Activated CD4-positive, alpha-beta T cell treated with anti-CD3 and anti-CD28 coated beads for 36 hours (primary cell): ENCODE measurements around the gene IRF5. TPM values are rescaled to one million over a fixed set of nuclear protein-coding genes. Genes with fewer than 3 reads are reported as not detected.
A peak's percentile ranks its signal among the peaks of the same experiment; 100 is the strongest.

Experiments
- ATAC-seq: fragments of 200-7000 bp; cut with Tn5 transposase; one replicate; pipeline ENCODE4 v1.10.0; 2021; ENCODE audit warnings: mild to moderate bottlenecking, moderate library complexity
- CTCF ChIA-PET: fragments of 350-600 bp; sonication (Branson Sonifier 250); formaldehyde crosslinking; loops from one replicate; lab custom pipeline; 2021; ENCODE audit warnings: antibody characterized with exemption; lab: Charles Lee
- POLR2A ChIA-PET: fragments of 350-600 bp; sonication (Branson Sonifier 250); formaldehyde crosslinking; loops from one replicate; lab custom pipeline; 2021; ENCODE audit warnings: antibody characterized with exemption, inconsistent platforms; lab: Charles Lee
- DNase-seq: peaks from one replicate; pipeline ENCODE4 v3.0.0-alpha.2; 2020
- H3K27ac Mint-ChIP-seq: one replicate; pipeline ENCODE4 v1.8.0; 2021; ENCODE audit warnings: mixed read lengths
- H3K27me3 Mint-ChIP-seq: one replicate; pipeline ENCODE4 v1.8.0; 2021; ENCODE audit warnings: mixed read lengths
- H3K36me3 Mint-ChIP-seq: one replicate; pipeline ENCODE4 v1.8.0; 2021; ENCODE audit warnings: low read depth, mixed read lengths
- H3K4me1 Mint-ChIP-seq: one replicate; pipeline ENCODE4 v1.8.0; 2021; ENCODE audit warnings: mixed read lengths
- H3K4me3 Mint-ChIP-seq: one replicate; pipeline ENCODE4 v1.8.0; 2021; ENCODE audit warnings: mild to moderate bottlenecking, moderate library complexity, mixed read lengths
- H3K9me3 Mint-ChIP-seq: one replicate; pipeline ENCODE4 v1.8.0; 2021; ENCODE audit warnings: low read depth, mixed read lengths
- intact Hi-C, 2 experiments: fragments of 100-400 bp; cut with DNase I in 1 of 2; cut with micrococcal nuclease in 1 of 2; formaldehyde crosslinking; loops; one replicate each; pipeline versions ENCODE4 v1.14.2 to v1.15.1; 2022 to 2024; cut with DNase I, micrococcal nuclease
- total RNA-seq, 2 experiments: library from RNA; stranded (reverse); gene quantifications; one replicate each; pipeline ENCODE4 v1.2.3, GENCODE V29; 2021

The IRF5 gene
- total RNA-seq, 2 experiments from 2014 or later: 7.2 to 8.5 TPM

GRCh38 chr7:128945668-128946366 lies 8.1 kb downstream of the IRF5 start:
- intact Hi-C loops: no loop called here
- Mint-ChIP-seq H3K4me1 (peaks cover 5% of the 10 kb centered on the region), H3K27me3 (peaks cover 3% of the 10 kb centered on the region), H3K27ac (no peak overlapping the region), H3K9me3 (no peaks in the 10 kb centered on the region), H3K4me3 (no peak overlapping the region), H3K36me3 (peaks cover 1% of the 10 kb centered on the region)
- ATAC-seq (no peak), DNase-seq (no peak)
- ChIA-PET CTCF (interaction anchor here (1.7 kb wide), 1 partner anchor 20 kb away, joined by 4 read pairs; no protein-coding TSS in a partner anchor), POLR2A (no interaction called here)

GRCh38 chr7:128946936-128947830 lies 9.5 kb downstream of the IRF5 start:
- peak; percentile 37 for ATAC-seq
- intact Hi-C loops: no loop called here
- peak; percentile 34 for DNase-seq
- ChIA-PET POLR2A (no interaction called here), CTCF (interaction anchor here (0.6 to 1.7 kb wide), 5 partner anchors 8 to 135 kb away, joined by 3 to 4 read pairs (median 3); no protein-coding TSS in a partner anchor)
- H3K4me1 Mint-ChIP-seq: no peaks in the 10 kb centered on the region
- H3K9me3 Mint-ChIP-seq: no peaks in the 10 kb centered on the region
- H3K36me3 Mint-ChIP-seq: peaks cover 3% of the 10 kb centered on the region
- no peaks in the 10 kb centered on the region for H3K27me3 Mint-ChIP-seq
- no peak overlapping the region for H3K4me3 Mint-ChIP-seq
- H3K27ac Mint-ChIP-seq: no peak overlapping the region

GRCh38 chr7:128947854-128948253 lies 10.1 kb downstream of the IRF5 start:
- ChIA-PET CTCF (interaction anchor here (0.6 to 1.0 kb wide), 3 partner anchors 8 to 82 kb away, joined by 3 to 4 read pairs (median 3); no protein-coding TSS in a partner anchor), POLR2A (interaction anchor here (0.6 kb wide), 1 partner anchor 11 kb away, joined by 3 read pairs; no protein-coding TSS in a partner anchor)
- Mint-ChIP-seq H3K27me3 (no peaks in the 10 kb centered on the region), H3K27ac (no peak overlapping the region), H3K4me1 (no peaks in the 10 kb centered on the region), H3K9me3 (no peaks in the 10 kb centered on the region), H3K4me3 (no peak overlapping the region), H3K36me3 (peaks cover 3% of the 10 kb centered on the region)
- intact Hi-C loops: no loop called here
- DNase-seq: no peak
- ATAC-seq: no peak

- DNase-seq (no peak), ATAC-seq (no peak)
- intact Hi-C loops: no loop called here
- no peak overlapping the region for H3K4me3 Mint-ChIP-seq
- POLR2A ChIA-PET: interaction anchor here (0.6 kb wide), 1 partner anchor 11 kb away, joined by 3 read pairs; no protein-coding TSS in a partner anchor
- CTCF ChIA-PET: interaction anchor here (0.6 to 1.0 kb wide), 3 partner anchors 9 to 831 kb away, joined by 3 read pairs; no protein-coding TSS in a partner anchor
- H3K9me3 Mint-ChIP-seq: no peaks in the 10 kb centered on the region
- no peak overlapping the region for H3K27ac Mint-ChIP-seq
- no peaks in the 10 kb centered on the region for H3K27me3 Mint-ChIP-seq
- peaks cover 7% of the 10 kb centered on the region for H3K36me3 Mint-ChIP-seq
- no peaks in the 10 kb centered on the region for H3K4me1 Mint-ChIP-seq
These were observed 10.7 kb downstream of the IRF5 start for GRCh38 chr7:128948312-128948973.

GRCh38 chr7:128948976-128949760 lies 11.4 kb downstream of the IRF5 start:
- no peak for ATAC-seq
- no peak overlapping the region for H3K27ac Mint-ChIP-seq
- intact Hi-C loops: no loop called here
- no peak overlapping the region for H3K4me3 Mint-ChIP-seq
- H3K9me3 Mint-ChIP-seq: no peaks in the 10 kb centered on the region
- no peaks in the 10 kb centered on the region for H3K27me3 Mint-ChIP-seq
- H3K36me3 Mint-ChIP-seq: peaks cover 13% of the 10 kb centered on the region
- H3K4me1 Mint-ChIP-seq: peaks cover 2% of the 10 kb centered on the region
- CTCF ChIA-PET: interaction anchor here (0.6 to 0.7 kb wide), 2 partner anchors 289 to 830 kb away, joined by 3 read pairs; no protein-coding TSS in a partner anchor
- no peak for DNase-seq
- POLR2A ChIA-PET: interaction anchor here (1.1 kb wide), 1 partner anchor 26 kb away, joined by 3 read pairs; no protein-coding TSS in a partner anchor

GRCh38 chr7:128951296-128951695 lies 13.6 kb downstream of the IRF5 start:
- peaks cover 30% of the 10 kb centered on the region for H3K36me3 Mint-ChIP-seq
- DNase-seq (no peak), ATAC-seq (no peak)
- no peak overlapping the region for H3K4me3 Mint-ChIP-seq
- peaks cover 10% of the 10 kb centered on the region for H3K4me1 Mint-ChIP-seq
- intact Hi-C loops: no loop called here
- ChIA-PET CTCF (interaction anchor here (0.6 to 1.0 kb wide), 3 partner anchors 8 to 1865 kb away, joined by 3 read pairs; no protein-coding TSS in a partner anchor), POLR2A (interaction anchor here (0.6 kb wide), 1 partner anchor 11 kb away, joined by 8 read pairs; no protein-coding TSS in a partner anchor)
- H3K27me3 Mint-ChIP-seq: no peaks in the 10 kb centered on the region
- no peak overlapping the region for H3K27ac Mint-ChIP-seq
- H3K9me3 Mint-ChIP-seq: no peaks in the 10 kb centered on the region

GRCh38 chr7:128954150-128954549 lies 16.4 kb downstream of the IRF5 start:
- intact Hi-C loops: no loop called here
- Mint-ChIP-seq H3K36me3 (peaks cover 53% of the 10 kb centered on the region), H3K4me1 (peaks cover 13% of the 10 kb centered on the region), H3K27me3 (no peaks in the 10 kb centered on the region), H3K9me3 (no peaks in the 10 kb centered on the region), H3K27ac (no peak overlapping the region), H3K4me3 (no peak overlapping the region)
- ATAC-seq (peak; percentile 67), DNase-seq (no peak)
- CTCF ChIA-PET: interaction anchor here (0.7 to 1.2 kb wide), 3 partner anchors 9 to 179 kb away, joined by 3 read pairs; no protein-coding TSS in a partner anchor
- POLR2A ChIA-PET: no interaction called here

GRCh38 chr7:128954830-128955802 lies 17.4 kb downstream of the IRF5 start:
- no peak overlapping the region for H3K27ac Mint-ChIP-seq
- ATAC-seq: no peak
- CTCF ChIA-PET: interaction anchor here (0.6 to 1.0 kb wide), 3 partner anchors 69 to 178 kb away, joined by 3 read pairs; no protein-coding TSS in a partner anchor
- H3K9me3 Mint-ChIP-seq: no peaks in the 10 kb centered on the region
- intact Hi-C loops: no loop called here
- no peaks in the 10 kb centered on the region for H3K27me3 Mint-ChIP-seq
- peaks cover 22% of the 10 kb centered on the region for H3K4me1 Mint-ChIP-seq
- H3K36me3 Mint-ChIP-seq: peaks cover 61% of the 10 kb centered on the region
- POLR2A ChIA-PET: no interaction called here
- no peak overlapping the region for H3K4me3 Mint-ChIP-seq
- no peak for DNase-seq

- Mint-ChIP-seq H3K4me1 (peaks cover 22% of the 10 kb centered on the region), H3K4me3 (no peak overlapping the region), H3K27me3 (no peaks in the 10 kb centered on the region), H3K27ac (no peak overlapping the region), H3K9me3 (no peaks in the 10 kb centered on the region), H3K36me3 (peaks cover 58% of the 10 kb centered on the region)
- intact Hi-C loops: no loop called here
- DNase-seq (no peak), ATAC-seq (no peak)
- CTCF ChIA-PET: interaction anchor here (0.6 kb wide), 1 partner anchor 72 kb away, joined by 3 read pairs; no protein-coding TSS in a partner anchor
- POLR2A ChIA-PET: no interaction called here
These were observed 18.3 kb downstream of the IRF5 start for GRCh38 chr7:128955981-128956380.
